ENCODE measurements around the gene FASTK.

FASTK gene

DNA sequence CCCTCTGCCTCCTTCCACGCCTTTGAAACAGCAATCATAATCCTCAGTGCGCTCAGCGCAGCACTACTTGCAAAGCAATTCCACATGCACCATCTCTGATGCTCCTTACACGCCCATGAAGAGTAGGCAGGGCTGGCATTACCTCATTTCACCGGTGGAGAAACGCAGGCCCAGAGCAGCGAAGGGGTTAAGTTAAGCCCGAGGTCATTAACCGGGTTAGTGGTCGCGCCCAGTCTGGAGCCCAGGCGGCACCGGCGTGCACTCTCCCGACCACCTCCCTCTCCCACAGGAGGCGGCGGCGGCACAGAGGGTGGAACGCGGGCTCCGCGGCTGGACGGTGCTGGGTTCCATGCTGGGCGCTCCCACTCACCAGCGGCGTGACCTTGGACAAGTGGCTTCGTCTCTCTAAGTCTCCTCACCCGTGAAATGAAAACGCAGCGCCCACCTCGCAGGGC is 515 bp downstream of the FASTK start:
- no peak for DNase-seq

- no peak for DNase-seq
These were observed 1.3 kb downstream of the FASTK start for GRCh38 chr7:151079199-151079910.

- DNase-seq, result no peak
These were observed 2.2 kb downstream of the FASTK start for GRCh38 chr7:151078233-151079040.

- no peak for DNase-seq
These were observed 2.8 kb downstream of the FASTK start for GRCh38 chr7:151077705-151078232.

GRCh38 chr7:151076863-151077704 is 3.5 kb downstream of the FASTK start:
- DNase-seq, result no peak

DNA sequence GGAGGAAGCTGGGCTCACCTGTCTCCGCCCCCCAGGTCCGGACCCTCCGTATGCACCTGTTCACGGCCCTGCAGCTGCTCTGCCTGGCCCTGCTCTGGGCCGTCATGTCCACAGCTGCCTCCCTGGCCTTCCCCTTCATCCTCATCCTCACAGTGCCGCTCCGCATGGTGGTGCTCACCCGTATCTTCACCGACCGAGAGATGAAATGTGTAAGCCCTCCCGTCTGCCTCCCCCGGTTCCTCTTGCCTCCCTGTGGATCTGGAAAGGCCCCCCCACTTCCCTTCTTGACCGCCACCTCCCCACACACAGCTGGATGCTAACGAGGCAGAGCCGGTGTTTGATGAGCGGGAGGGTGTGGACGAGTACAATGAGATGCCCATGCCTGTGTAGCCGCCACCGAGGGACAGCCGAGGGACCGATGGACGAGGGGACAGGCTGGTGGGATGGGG is 4.6 kb downstream of the FASTK start:
- no peak for DNase-seq

DNA sequence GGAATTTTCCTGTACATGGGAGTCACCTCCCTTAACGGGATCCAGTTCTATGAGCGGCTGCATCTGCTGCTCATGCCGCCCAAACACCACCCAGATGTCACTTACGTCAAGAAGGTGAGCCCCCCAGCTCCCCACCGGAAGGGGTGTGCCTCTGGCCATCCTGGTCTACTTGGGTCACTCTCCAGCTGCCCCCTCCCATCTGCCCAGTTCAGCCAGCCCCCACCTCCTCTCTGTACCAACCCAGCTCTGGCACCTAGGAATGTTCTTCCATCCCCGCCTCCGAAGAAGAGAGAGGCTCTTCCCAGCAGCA is 5.0 kb downstream of the FASTK start:
- DNase-seq, result no peak

GRCh38 chr7:151074817-151075661 is 5.6 kb downstream of the FASTK start:
- no peak for DNase-seq

- DNase-seq, result no peak
These were observed 6.6 kb downstream of the FASTK start for GRCh38 chr7:151073990-151074389.

DNA sequence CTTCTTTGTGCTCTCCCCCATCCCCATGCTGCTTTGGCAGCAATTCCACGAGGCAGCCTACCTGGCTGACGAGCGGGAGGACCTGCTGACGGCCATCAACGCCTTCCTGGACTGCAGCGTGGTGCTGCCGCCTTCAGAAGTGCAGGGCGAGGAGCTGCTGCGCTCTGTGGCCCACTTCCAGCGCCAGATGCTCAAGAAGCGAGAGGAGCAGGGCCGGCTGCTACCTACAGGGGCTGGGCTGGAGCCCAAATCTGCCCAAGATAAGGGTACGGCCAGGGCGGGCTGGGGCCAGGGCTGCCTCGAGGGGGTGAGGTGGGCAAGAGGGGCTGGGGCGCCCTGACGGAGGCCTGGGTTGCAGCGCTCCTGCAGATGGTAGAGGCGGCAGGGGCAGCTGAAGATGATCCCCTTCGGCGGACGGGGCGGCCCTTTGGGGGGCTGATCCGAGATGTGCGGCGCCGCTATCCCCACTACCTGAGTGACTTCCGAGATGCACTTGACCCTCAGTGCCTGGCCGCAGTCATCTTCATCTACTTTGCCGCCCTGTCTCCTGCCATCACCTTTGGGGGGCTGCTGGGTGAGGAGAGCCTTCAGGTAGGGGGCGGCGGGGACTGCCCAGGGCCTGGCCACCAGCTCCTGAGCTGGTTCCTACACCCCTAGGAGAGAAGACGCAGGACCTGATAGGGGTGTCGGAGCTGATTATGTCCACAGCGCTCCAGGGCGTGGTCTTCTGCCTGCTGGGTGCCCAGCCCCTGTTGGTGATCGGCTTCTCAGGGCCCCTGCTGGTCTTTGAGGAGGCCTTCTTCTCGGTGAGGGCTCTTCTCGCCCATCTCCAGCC is 9.4 kb downstream of the FASTK start:
- DNase-seq, result no peak

DNA sequence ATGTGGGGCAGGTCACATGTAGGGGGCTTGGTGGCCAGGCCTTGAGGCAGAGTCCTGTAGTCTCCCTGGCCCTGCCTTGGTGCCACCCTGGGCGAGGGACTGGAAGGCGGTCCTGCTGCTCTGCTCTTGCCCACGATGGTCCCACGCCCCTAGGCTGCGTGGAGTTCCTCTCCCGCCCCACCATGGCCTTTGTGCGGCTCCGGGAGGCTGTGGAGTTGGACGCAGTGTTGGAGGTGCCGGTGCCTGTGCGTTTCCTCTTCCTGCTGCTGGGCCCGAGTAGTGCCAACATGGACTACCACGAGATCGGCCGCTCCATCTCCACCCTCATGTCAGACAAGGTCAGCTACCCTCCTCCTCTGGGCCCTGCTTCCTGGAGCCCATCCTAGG is 10.0 kb downstream of the FASTK start:
- DNase-seq, result no peak

- no peak for DNase-seq
These were observed 10.6 kb downstream of the FASTK start for GRCh38 chr7:151069841-151070573.

GRCh38 chr7:151068069-151068773 is 12.4 kb downstream of the FASTK start:
- no peak for DNase-seq

DNA sequence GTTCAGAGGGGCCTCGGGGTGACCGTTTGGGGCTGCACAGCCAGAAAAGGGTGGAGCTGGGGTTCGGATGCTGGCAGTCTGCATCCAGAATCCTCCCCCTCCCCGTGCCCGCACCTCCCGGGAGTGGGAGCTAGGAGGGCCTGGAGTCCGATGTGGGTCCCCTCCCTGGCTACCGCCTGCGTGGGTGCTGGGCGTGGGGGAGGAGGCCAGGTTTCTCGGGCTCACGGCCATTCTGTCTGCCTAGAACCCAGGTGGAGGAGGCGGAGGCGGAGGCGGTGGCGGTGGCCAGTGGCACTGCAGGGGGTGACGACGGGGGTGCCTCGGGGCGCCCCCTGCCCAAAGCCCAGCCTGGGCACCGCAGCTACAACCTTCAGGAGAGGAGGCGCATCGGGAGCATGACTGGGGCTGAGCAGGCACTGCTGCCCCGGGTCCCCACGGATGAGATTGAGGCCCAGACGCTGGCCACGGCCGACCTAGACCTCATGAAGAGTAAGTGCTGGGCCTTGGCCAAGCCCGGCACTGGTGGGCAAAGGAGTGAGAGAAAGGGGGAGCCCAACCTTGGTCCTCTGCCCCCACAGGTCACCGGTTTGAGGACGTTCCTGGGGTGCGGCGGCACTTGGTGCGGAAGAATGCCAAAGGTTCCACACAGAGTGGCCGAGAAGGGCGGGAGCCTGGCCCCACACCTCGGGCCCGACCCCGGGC is 14.2 kb downstream of the FASTK start:
- no peak for DNase-seq

- no peak for DNase-seq
These were observed 15.1 kb downstream of the FASTK start for GRCh38 chr7:151065516-151065915.

DNA sequence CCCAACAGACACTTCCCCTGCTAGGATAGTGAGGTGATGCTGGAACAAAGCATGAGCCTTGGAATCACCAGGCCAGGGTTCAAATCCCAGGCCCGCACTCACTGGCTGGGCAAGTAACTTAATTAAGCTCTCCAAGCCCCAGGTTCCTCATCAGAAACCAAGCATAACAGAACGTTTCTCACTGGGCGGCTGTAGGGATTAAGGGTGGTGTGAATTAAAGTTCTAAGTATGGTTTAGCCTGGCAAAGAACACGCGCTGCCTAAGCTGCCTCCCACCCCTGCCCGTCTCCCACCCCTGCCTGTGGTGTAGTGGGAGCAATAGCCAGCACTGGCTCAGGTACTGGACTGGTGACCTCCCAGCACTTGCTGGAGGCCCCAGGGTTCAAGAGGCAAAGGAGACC is 15.6 kb downstream of the FASTK start:
- DNase-seq, result no peak

GRCh38 chr7:151064454-151064853 is 16.2 kb downstream of the FASTK start:
- DNase-seq, result no peak

DNA sequence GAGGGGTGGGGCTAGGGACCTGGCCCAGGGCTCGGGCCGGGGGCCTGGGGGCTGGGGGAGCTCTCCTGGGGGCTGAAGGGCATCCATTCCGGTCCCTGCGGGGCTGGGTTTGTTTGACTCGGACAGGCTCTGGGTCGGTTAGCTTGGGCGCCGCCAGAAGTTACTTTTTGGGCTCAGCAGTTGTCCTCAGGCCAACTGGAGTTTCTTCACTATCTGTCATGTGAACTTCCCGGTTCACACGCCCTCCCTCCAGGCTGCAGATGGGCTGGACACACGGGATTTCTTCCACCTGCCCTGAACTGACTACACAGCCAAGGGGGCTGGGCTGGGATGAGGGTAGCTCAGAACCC is 17.4 kb downstream of the FASTK start:
- DNase-seq, result no peak

Measured in NCI-H2081 treated with DMSO at 0.1 percent for 48 hours (cell line).